Body of pancreas (tissue), 4 donors: ENCODE data around the gene BEND5.

ENCODE experiments used
- POLR2A ChIP-seq, 3 donors: fragments of 450-650 bp; IDR thresholded peaks; one replicate each; pipeline ENCODE4 v1.6.1; 2016; ENCODE audit warnings: antibody characterized with exemption in 3 of 3, mild to moderate bottlenecking in 2 of 3
- TF ChIP-seq, protein P1 (sequence below), 7 experiments: fragments of 450-650 bp in 4 of 7; fragments of 200-600 bp in 3 of 7; sonication (generic) in 3 of 7; IDR thresholded peaks; one replicate each; pipeline ENCODE4 v1.5.1; 2016 to 2019; ENCODE audit warnings: antibody characterized with exemption in 7 of 7

DNA sequence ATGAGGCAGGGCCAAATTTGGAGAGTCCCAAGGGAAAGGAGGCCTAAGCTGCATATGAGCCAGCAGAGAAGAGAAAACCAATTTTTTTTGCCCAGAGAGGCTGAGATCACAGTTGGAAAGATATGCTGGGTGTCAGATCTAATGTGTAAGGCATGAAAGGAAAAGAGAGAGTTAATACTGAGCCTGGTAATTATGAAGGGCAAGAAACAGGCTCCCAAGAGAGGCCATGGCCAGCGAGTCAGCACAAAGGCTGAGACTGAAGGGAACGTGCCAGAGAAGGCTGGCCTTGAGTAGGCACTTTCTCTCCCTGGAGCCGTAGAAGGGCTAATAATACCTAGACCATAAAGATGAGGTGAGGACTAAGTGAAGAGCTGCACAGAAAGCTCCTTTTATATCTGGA lies 31.8 kb upstream of the BEND5 start:
- TF ChIP-seq, protein P1, sequence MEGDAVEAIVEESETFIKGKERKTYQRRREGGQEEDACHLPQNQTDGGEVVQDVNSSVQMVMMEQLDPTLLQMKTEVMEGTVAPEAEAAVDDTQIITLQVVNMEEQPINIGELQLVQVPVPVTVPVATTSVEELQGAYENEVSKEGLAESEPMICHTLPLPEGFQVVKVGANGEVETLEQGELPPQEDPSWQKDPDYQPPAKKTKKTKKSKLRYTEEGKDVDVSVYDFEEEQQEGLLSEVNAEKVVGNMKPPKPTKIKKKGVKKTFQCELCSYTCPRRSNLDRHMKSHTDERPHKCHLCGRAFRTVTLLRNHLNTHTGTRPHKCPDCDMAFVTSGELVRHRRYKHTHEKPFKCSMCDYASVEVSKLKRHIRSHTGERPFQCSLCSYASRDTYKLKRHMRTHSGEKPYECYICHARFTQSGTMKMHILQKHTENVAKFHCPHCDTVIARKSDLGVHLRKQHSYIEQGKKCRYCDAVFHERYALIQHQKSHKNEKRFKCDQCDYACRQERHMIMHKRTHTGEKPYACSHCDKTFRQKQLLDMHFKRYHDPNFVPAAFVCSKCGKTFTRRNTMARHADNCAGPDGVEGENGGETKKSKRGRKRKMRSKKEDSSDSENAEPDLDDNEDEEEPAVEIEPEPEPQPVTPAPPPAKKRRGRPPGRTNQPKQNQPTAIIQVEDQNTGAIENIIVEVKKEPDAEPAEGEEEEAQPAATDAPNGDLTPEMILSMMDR (IDR thresholded peaks at IDR 0.05) = no peak
- TF ChIP-seq POLR2A (IDR thresholded peaks at IDR 0.05) = no peak
